ENCODE data around the gene ERBB4. TPM values are rescaled to one million over a fixed set of nuclear protein-coding genes. Genes with fewer than 3 reads are reported as not detected.

The ERBB4 gene
- total RNA-seq, 1 donor from 2014 or later = 9.2 TPM

GRCh38 chr2:211439011-211439410 is 1099.6 kb downstream of the ERBB4 start:
- H3K27me3 Mint-ChIP-seq (ENCODE audit: low read depth) = no peaks in the 10 kb centered on the region
- peaks cover 16% of the 10 kb centered on the region for H3K4me1 Mint-ChIP-seq
- H3K4me3 Mint-ChIP-seq = no peak overlapping the region
- no peaks in the 10 kb centered on the region for H3K36me3 Mint-ChIP-seq
- TF ChIP-seq, protein P1, sequence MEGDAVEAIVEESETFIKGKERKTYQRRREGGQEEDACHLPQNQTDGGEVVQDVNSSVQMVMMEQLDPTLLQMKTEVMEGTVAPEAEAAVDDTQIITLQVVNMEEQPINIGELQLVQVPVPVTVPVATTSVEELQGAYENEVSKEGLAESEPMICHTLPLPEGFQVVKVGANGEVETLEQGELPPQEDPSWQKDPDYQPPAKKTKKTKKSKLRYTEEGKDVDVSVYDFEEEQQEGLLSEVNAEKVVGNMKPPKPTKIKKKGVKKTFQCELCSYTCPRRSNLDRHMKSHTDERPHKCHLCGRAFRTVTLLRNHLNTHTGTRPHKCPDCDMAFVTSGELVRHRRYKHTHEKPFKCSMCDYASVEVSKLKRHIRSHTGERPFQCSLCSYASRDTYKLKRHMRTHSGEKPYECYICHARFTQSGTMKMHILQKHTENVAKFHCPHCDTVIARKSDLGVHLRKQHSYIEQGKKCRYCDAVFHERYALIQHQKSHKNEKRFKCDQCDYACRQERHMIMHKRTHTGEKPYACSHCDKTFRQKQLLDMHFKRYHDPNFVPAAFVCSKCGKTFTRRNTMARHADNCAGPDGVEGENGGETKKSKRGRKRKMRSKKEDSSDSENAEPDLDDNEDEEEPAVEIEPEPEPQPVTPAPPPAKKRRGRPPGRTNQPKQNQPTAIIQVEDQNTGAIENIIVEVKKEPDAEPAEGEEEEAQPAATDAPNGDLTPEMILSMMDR (IDR thresholded peaks at IDR 0.05; ENCODE audit: unreplicated experiment) = no peak
- no peak overlapping the region for H3K27ac Mint-ChIP-seq
- H3K9me3 Mint-ChIP-seq = no peaks in the 10 kb centered on the region
- no peak for DNase-seq (ENCODE audit: low spot score in 2 of 2, unreplicated experiment in 2 of 2)

DNA sequence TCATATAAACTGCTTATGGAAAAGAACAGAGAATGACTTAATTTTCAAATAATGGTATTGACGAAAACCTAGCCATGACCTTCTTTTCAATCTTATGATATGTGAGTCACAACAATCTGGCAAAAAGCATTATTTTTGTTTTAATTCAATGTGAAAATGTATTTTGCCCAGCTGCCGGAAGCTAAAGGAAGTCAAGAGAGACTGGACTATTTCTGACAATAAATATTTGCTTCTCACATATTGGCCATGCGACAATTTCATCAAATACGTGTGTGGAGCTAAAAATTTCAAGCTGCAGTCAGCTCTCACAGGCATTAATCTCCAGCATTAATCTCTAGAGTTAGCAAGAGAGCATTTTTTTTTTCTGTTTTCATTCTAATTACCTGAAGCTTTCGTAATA is 1101.2 kb downstream of the ERBB4 start:
- peaks cover 16% of the 10 kb centered on the region for H3K4me1 Mint-ChIP-seq
- peaks cover 5% of the 10 kb centered on the region for H3K9me3 Mint-ChIP-seq
- no peaks in the 10 kb centered on the region for H3K27me3 Mint-ChIP-seq (ENCODE audit: low read depth)
- H3K4me3 Mint-ChIP-seq = no peak overlapping the region
- TF ChIP-seq, protein P1 (IDR thresholded peaks at IDR 0.05; ENCODE audit: unreplicated experiment) = no peak
- no peak overlapping the region for H3K27ac Mint-ChIP-seq
- no peaks in the 10 kb centered on the region for H3K36me3 Mint-ChIP-seq
- no peak for DNase-seq (ENCODE audit: low spot score in 2 of 2, unreplicated experiment in 2 of 2)

- Mint-ChIP-seq H3K27me3 (ENCODE audit: low read depth) (no peaks in the 10 kb centered on the region), H3K27ac (no peak overlapping the region), H3K4me1 (peaks cover 16% of the 10 kb centered on the region), H3K9me3 (peaks cover 5% of the 10 kb centered on the region), H3K4me3 (no peak overlapping the region), H3K36me3 (no peaks in the 10 kb centered on the region)
- no peak for DNase-seq (ENCODE audit: low spot score in 2 of 2, unreplicated experiment in 2 of 2)
- TF ChIP-seq, protein P1 (IDR thresholded peaks at IDR 0.05; ENCODE audit: unreplicated experiment) = no peak
Measured at GRCh38 chr2:211436182-211436581, 1102.4 kb downstream of the ERBB4 start.

- no peak overlapping the region for H3K27ac Mint-ChIP-seq
- H3K9me3 Mint-ChIP-seq = peaks cover 5% of the 10 kb centered on the region
- peaks cover 16% of the 10 kb centered on the region for H3K4me1 Mint-ChIP-seq
- TF ChIP-seq, protein P1 (IDR thresholded peaks at IDR 0.05; ENCODE audit: unreplicated experiment) = no peak
- H3K4me3 Mint-ChIP-seq = no peak overlapping the region
- no peaks in the 10 kb centered on the region for H3K27me3 Mint-ChIP-seq (ENCODE audit: low read depth)
- no peak for DNase-seq (ENCODE audit: low spot score in 2 of 2, unreplicated experiment in 2 of 2)
- no peaks in the 10 kb centered on the region for H3K36me3 Mint-ChIP-seq
Measured at GRCh38 chr2:211435331-211435730, 1103.3 kb downstream of the ERBB4 start.

- Mint-ChIP-seq H3K36me3 (no peaks in the 10 kb centered on the region), H3K4me3 (no peak overlapping the region), H3K27me3 (ENCODE audit: low read depth) (no peaks in the 10 kb centered on the region), H3K4me1 (peaks cover 11% of the 10 kb centered on the region), H3K9me3 (peaks cover 5% of the 10 kb centered on the region), H3K27ac (no peak overlapping the region)
- TF ChIP-seq, protein P1 (IDR thresholded peaks at IDR 0.05; ENCODE audit: unreplicated experiment) = no peak
- no peak for DNase-seq (ENCODE audit: low spot score in 2 of 2, unreplicated experiment in 2 of 2)
Measured at GRCh38 chr2:211434773-211435172, 1103.8 kb downstream of the ERBB4 start.
